ENCODE results near the gene RFESD.

DNA sequence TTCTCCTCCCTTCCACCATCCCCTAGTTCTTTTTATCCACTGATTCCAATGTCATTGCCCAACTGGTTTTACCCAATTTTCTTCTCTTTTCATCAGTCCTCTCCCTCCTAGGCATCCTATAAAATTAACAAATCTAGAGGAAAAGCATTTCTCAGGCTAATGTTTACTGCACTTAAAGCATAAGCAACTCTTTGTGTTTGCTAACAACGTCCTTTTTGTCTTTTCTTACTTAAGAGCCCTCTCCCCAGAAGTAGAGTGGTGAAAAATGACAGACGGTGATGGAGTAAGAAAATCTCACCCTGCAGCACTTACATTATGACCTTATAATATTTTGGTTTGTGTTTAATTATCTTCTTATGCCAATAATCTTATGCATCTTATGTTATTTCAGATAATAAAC is 37.8 kb downstream of the RFESD start:
- TF ChIP-seq HCFC1 (IDR thresholded peaks at IDR 0.05; ENCODE audit: low read length) (no peak), CEBPB (IDR thresholded peaks at IDR 0.05; ENCODE audit: borderline replicate concordance in 1 of 2, low read depth in 2 of 2, low read length in 2 of 2) (no peak), RCOR1 (conservative IDR thresholded peaks at IDR 0.05; ENCODE audit: low read depth, low read length) (no peak), EED (IDR thresholded peaks at IDR 0.05; ENCODE audit: low read depth) (no peak)

Data from GM12878 (cell line).